NCI-H128 (cell line): ENCODE measurements around the gene NUP42.

ENCODE experiments used
- DNase-seq: peaks from one replicate; lab custom pipeline; 2025; ENCODE audit not compliant: unreplicated experiment; lab: John Stamatoyannopoulos, UW

The NUP42 gene

DNA sequence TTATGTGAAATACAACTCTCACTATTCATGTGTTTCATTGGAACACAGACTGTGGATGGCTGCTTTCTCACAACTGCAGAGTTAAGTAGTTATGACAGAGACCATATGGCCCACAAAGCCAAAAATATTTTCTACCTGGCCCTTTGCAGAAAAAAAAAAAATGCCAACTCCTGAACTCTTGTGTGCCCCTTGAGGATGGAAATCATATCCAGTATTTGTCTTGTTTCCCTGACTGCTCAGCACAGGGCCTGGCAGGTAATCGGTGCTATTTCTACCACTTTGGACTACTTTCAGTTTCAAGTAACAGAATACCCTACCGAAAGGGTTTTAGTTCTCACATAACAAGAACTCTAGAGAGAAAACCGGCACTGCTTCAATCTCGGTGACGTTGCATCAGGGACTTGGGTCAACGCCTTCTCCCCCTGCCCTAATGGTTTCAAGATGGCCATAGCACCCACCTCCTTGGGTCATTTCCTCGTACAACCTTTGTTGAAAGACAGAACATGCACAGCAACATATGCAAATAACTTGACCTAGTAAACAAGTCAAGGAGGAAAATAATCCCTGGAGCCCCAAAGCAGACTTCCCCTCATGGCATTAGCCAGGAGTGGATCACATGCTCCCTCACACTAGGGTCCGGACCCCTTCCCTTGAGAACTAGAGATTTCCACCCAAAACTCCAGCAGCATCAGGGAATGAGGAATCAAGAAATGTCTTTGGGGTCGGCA, 52.9 kb downstream of the NUP42 start:
- no peak for DNase-seq

DNA sequence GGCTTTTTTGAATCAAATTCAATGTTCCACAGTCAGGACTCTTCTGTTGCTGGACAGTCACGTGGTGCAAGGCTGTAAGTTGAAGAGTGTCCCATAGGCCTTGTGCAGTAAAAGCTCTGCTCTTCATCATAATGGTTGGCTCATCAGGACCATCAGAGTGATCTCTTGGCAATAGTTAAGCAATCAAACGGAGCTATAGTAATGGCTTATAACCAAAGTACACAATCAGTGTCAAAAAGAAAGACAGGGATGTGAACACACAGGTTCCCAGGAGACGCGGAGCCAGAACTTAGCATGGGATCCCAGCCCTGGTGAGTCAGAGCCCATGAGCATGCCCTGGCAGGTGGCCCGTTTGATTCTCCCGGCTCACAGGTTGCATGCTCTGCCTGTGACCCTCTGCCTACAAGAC, 54.0 kb downstream of the NUP42 start:
- DNase-seq: no peak

DNA sequence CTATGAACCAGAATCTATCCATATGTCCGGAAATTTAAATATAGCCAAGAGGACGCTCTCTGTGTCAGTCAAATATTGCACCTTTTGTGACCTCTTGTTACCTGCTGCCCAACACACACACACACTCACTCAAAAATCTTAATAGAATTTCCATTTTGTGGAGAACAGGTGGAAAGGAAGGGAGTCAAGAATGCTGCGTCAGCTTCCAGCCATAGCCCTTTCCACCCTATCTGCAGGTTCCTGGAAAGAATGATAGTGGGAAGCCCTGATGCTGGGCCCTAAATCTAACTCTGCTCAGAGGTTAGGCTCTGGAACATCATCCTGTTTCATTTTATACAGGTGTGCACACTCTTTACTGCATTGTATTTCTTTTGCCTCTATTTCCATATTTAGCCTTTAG, 55.2 kb downstream of the NUP42 start:
- DNase-seq: no peak

DNA sequence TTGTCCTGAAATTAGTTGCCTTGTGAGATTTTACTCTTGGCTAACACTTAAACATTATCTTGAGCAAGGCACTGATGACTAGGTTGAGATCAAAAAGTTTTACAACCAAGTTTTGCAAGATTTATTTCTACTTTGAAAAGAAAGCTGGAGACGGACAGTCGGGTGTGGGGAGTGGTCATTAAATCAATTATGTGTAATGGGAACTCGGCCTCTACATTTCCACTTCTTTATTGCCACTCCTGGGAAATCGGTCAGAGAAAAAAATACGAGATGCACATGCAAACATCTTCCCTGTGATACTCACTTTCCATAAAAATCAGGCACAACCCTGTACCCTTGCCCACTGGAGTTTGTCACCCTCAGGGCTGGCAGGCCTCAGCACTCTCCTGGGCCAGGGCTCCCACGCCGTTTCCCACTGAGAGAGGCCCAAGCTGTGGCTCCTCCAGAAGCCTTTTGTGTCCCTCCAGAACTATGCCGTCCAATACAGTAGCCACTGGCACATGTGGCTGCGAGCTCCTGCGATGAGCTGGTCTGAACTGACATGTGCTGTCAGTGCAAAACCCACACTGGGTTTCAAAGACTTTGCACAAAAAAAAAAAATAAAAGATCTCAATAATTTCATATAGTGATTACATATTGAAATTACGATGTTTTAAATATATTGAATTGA, 57.3 kb downstream of the NUP42 start:
- no peak for DNase-seq

DNA sequence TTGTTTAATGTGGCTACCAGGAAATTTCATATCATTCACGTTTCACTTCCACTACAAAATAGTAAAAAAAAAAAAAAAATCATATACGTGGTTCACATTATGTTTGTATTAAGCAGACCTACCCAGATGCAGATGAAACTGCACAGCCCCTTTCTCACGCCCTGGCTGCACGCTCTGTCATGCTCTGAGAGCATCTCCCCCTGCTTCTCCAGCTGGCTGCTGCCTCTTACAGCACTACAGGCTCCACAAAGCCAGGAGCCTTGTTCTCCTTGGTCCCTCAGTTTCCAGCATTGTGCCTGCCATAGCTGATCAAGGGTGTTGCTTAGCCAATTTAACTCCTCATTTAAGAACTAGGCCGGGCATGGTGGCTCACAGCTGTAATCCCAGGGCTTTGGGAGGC, 57.9 kb downstream of the NUP42 start:
- DNase-seq: no peak

DNA sequence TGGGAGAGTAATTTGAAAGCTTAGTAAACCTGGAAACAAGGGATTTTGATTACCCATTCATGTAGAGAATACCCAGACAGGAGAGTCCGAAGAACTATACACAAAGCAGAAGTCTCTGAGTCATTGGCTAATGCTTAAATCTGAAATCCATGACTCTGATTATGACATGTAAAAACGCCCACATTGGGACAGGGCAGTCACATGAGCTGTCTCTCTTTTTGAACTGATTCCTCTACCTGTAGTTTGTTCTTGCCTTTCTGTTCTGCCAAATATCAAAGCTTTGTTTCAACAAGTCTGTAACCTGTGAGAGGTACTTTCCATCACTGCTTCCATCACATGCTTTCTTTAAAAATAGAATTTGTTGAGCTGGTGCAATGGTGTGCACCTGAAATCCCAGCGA, 60.5 kb downstream of the NUP42 start:
- DNase-seq: no peak

DNA sequence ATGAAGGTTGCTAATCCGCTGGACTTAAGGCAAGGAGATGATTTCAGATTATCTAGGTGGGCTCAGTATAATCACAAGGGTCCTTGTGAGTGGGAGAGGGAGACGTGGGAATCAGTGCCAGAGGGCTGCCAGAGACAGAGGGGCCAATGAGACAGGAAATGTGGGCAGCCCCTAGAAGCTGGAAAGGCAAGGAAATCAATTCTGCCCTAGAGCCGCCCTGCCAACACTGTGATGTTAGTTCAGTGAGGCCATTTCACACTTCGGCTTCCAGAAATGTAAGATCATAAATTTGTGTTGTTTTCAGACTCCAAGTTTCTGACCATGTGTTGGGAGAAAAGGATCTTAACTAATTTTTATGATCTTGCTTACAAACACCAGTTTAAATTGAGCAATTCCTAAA, 61.1 kb downstream of the NUP42 start:
- DNase-seq: no peak

DNA sequence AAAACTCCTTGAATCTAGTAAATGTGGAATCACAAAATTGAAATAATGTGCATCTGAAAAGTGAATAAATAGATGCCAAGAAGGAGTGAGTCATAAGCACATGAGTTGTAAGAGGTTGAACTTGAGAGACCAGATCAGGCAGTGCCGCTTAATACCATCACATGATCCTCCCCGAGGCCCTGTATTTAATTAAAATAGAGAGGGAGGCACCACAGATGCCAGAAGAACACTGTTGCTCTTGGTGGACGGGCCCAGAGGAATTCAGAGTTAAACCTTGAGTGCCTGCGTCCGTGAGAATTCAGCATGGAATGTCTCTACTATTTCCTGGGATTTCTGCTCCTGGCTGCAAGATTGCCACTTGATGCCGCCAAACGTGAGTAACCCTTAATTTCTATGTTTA, 64.7 kb downstream of the NUP42 start, which contains the start of gene GPNMB:
Gene GPNMB, plus strand, starts transcription at position 221 of the 400 bp plus-strand sequence. Its CDS starts 83 bp downstream, at position 304.
- DNase-seq: no peak

DNA sequence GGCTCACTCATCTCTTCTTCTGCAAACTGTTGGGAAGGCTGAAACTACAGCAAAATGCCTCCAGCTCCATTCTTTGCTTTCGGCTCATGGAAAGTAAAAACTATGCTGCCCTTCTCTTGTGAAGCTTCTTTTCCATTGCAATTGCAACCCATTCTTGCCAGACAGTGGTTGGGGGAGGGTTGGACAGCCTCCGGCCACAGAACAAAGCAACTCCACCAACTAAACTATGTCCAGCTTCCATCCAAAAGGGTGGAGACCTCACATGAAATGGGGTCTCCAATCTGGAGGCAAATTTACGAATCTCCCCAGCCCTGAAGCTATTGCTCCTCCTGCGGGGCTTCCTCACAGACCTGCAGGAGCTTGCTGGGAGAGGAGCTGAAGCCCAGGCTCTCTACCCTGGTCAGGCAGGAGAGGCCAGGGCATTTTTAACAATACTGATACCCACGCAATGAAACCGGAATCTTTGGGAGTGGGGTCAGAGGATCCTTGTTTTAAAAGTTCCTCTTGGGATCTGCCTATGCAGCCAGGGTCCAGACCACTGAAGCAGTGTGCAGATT, 65.3 kb downstream of the NUP42 start:
- DNase-seq: no peak

DNA sequence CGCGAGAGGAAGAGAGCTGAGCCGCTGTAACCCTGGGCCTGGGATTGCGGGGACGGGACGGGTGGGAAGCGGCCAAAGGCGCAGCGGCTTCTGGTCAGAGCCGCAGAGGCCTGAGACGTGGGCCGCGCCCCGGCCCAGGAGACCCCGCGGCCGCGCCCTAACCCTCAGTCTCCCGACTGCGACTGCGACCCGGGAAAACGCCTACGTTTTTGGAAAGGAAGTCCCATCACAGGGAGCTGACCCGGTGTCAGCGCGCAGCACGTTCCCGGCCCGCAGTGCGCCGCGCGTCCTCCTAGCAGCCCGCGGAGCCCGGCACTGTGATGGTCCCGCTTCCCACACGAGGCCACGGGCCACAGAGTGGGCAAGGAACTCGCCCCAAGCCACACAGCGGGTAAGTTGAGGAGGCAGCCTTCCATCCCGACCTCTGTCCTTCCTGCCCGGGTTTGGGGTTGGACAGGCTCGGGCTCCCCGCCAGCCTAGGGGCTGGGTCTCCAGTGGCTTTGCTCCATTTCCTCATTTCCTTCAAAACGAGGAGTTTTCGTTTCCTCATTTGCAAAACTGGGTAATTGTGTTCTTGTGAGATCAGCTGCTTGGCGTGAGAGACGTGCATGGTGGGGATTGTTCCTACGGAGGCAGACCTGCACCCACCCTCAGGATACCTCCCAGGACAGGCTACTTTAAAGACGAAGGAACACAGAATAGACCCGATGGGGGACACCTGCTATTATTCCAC, 65.9 kb downstream of the NUP42 start:
- no peak for DNase-seq

DNA sequence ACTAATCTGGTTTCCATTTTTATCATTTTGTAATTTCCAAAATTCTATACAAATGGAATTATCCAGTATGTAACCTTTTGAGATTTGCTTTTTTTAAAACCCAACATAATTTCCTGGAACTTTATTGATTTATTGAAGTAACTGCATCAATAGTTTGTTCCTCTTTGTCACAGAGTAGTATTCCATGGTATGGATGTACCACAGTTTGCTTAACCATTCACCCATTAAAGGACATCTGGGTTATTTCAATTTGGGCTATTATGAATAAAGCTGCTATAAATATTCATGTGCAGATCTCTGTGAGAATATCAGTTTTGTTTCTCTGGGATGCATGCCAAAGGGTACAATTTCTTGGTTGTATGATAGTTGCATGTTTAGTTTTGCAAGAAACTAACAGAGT, 67.6 kb downstream of the NUP42 start:
- DNase-seq: no peak
